Neural cell (in vitro differentiated cells): ENCODE measurements around the gene LIMS1.
"Not testable (repeated sequence)": the region's sequence is repeated elsewhere in the genome, so short reads cannot be mapped to it uniquely, and the experiment has no call there.

Experiments used
- CTCF ChIP-seq: fragments of 450-650 bp; IDR thresholded peaks from 2 replicates; pipeline ENCODE4 v1.5.1; 2014; ENCODE audit warnings: antibody characterized with exemption, mild to moderate bottlenecking, moderate library complexity; ENCODE audit not compliant: poor library complexity, severe bottlenecking
- RAD21 ChIP-seq: fragments of 450-650 bp; conservative IDR thresholded peaks from 2 replicates; pipeline ENCODE4 v1.6.1; 2014; ENCODE audit warnings: antibody characterized with exemption, mild to moderate bottlenecking, moderate library complexity
- SMC3 ChIP-seq: fragments of 450-650 bp; conservative IDR thresholded peaks from 2 replicates; pipeline ENCODE4 v1.6.1; 2014; ENCODE audit warnings: antibody characterized with exemption, mild to moderate bottlenecking, moderate library complexity; ENCODE audit not compliant: poor library complexity

- not testable (repeated sequence) for TF ChIP-seq SMC3, CTCF, RAD21
Measured at GRCh38 chr2:108663346-108663745, 129.1 kb downstream of the LIMS1 start.
